GM20431 (cell line): ENCODE data around the gene RAB35.
"Not testable (repeated sequence)": the region's sequence is repeated elsewhere in the genome, so short reads cannot be mapped to it uniquely, and the experiment has no call there.

Experiments used
- in situ Hi-C: fragments of 300-500 bp; cut with MseI, MboI; formaldehyde crosslinking; loops from one replicate; pipeline ENCODE4 v1.15.0; 2020; ENCODE audit warnings: low sequenced_read_pairs; ENCODE audit not compliant: unreplicated experiment

Gene RAB35

DNA sequence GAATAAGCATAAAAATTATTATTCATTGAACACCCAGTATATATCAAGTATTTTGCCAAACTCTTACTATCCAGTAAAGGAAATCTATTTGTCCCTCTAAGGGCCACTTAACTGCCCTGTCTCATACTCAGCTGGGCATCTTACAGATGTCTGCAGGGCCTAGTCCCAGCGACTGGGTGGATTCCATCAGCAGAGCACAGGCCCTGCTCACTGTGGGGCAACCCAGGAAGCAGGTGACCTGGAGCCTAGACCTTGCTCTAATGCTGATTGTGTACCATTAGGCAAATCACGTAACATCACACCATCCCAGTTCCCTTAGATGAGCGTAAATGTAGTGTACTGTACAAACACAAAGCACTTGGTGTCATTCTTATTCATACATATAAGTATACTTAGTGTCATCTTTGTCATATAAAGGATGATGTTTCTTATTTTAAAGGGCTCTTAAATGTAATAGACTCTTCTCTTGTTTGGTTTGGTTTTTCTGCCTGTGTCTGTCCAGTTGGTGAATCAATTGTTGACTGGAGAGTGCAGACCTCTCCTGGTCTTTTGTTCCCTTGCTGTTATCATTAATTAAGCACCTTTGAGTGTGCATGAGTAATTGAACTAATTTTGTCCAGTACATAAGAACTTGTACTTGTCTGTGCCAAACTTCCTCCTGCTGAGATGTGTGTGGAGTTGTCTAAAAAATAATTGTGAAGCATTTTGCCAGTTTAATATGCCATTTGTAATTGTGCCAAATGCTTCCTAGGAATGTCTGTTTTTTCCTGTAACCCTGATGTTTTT is 49.3 kb downstream of the RAB35 start:
- in situ Hi-C loops, result no loop called here

DNA sequence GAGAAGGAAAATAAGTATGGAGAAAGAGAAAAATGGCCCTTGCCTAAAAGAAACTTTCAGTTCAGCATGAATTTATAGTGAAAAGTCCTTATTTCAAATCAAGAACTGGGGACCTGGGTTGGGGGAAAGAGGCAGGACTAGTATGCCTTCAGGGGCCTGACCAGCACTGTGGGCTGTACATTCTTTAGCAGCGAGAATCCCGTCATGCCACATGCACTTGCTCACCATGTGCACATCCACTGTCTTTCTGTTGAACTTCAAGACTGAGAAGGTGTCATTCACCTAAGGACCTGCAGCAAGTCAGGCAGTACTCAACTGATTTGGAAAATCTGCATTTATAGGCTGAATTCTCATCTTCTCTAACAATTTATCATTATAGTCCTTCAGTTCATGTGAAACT is 50.2 kb downstream of the RAB35 start:
- in situ Hi-C loops, result no loop called here

DNA sequence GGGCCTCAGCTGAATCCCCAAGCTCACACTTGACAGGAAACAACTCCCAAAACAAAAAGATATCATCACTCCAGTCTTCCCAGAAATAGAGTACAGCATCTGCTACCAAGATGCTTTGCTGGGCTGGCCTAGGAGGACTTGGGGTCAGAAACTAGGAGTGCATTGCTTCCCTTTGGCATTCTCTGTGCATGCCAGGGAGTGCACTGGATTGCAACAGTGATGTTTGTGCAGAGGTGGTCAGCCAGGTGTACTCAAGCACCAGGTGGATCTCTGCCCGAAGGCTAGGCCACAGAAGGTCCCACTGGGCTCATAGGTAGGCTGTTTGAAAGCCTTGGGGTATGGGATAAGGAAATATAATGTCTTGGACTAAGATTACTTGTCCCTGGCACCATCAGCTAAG is 51.1 kb downstream of the RAB35 start:
- in situ Hi-C loops, result no loop called here

DNA sequence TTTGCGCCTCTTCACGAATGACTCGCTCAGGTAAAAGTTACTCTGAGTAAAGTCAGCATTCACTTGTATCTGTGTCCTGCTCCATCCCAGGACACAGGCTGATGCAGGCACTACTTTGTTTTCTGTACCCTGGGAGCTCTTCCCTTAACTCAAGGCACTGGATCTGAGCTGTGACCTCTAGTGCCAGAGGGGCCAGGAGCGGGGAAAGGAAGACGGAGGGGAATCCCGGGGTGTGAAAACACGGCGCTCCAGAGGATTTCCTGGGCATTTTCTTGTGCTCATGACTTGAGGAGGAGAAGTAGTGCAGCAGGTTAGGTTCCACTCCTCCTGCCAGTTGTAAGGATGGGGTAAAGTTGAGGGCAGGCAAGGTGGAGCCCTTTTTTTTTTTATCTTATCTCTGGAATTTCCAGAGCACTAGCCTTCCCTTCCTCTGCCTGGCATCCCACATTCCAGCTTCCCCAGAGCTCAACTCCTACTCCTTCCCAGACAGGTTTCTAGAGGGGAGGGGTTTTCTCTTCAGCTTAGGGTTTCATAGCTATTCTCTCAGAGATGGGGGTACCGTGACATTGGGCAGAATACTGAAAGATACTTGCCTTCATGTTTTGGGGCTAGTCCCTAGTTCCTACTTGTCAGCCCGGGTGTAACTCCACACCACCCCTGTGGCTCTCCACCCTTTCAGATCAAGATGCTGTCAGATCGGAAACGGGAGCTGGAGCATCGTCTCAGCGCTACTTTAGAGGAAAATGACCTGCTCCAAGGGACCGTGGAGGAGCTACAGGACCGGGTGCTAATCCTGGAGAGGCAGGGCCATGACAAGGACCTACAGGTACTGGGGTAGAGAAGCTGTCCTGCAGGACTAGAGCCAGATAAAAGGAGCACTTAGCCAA is 52.3 kb downstream of the RAB35 start:
- in situ Hi-C loops, result no loop called here

DNA sequence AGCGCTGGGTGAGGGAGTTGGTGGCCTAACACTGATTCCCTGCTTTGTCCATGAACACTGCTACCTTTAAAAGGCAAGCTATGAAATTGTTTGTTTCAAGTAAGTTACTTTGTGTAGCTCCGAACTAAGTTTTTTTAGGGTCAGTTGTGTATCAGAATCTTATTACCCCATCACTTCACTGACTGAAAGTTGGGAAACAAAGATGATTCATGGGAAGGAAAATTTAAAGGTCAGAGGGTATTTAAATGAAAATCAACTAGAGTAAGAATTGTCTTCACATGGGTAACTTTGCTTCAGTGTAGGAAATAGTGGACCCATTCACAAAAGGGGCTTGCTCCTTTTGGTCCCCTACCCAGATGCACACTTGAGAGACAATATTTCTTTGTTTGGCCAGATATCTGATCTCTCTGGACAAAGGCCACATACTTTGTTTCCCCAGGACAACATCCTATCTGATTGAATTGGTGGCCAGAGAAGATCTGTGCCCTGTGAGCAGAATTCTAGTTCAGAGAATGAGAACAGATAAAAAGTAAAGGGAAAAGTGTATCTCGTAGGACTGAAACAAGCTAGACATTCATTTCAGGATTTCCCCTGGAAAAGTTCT is 53.5 kb downstream of the RAB35 start:
- in situ Hi-C loops, result no loop called here

DNA sequence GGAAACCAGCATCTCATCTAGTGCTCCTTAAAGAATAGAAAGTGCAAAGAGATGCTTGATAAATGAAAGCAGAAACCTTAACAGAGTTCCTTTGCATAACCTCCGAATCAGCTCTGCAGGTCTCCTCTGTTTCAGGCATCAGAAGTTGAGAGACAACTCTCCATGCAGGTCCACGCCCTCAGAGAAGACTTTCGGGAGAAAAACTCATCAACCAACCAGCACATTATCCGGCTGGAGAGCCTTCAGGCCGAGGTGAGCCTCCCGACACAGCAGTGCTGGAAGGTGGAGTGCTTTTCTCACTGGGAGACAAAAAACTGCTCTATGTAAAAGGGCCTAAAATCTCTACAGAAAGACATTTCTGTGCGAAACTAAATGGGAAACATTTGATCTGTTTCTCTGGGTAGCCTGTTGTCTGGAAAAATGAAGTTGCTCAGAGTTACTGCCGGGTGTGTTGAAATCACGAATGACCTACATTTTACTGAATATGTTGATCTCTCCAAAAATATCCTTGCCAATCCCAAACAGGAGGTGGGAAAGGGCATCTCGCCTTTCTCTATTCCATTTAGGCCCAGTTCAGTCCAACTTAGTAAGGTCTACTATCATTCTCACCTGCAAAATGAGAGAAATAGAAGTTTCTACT is 54.9 kb downstream of the RAB35 start:
- in situ Hi-C loops, result no loop called here

DNA sequence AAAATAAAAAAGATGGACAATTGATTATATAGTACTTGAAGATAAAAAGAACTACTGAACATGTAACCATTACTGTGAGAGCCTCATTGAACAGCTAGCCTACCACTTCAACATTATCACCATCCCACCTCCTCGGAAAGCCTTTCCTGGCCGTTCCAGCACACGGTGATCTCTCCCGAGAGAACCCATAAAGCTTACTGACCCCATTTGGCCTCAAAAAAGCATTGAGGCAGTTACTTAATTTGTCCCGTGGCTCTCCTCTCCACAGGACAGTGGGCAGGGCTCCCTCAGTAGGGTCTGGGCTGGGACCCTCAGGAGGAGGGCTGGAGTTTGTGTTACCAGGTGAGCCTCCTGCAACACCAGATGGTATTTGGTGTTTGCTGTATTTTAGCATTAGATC is 55.8 kb downstream of the RAB35 start:
- in situ Hi-C loops, result no loop called here

DNA sequence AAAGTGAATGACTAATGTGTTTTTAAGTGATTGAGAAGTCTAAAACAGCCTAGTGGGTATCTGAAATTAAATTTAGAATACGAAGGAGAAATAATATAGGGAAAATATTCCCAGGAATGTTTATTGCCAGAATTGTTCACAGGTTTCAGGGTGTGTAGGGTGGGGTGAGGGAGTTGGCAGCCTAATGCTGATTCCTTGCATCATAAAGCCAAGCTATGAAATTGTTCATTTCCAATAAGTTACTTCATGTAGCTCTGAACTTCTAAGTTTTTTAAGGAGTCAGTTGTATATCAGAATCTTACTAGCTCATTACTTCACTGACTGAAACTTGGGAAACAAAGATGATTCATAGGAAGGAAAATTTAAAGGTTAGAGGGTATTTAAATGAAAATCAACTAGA is 56.4 kb downstream of the RAB35 start:
- in situ Hi-C loops, result no loop called here

DNA sequence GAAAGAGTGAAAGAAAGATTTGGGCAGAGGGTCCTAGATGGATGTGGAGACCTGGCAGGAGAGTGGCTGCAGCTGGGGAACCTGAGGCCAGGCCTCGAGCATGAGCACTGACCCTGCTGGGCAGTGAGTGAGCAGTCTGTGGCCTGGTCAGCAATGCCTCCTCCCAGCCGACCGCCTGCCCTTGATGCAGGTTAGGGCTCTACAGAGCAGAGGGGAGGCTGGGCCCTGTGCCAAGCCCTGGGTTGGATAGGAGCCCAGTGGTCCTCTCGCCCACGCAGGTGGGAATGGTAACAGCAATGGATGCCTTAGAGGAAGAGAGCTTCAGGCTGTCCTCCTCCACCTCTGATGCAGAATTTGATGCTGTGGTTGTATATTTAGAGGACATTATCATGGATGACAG is 59.8 kb downstream of the RAB35 start:
- in situ Hi-C loops, result no loop called here

DNA sequence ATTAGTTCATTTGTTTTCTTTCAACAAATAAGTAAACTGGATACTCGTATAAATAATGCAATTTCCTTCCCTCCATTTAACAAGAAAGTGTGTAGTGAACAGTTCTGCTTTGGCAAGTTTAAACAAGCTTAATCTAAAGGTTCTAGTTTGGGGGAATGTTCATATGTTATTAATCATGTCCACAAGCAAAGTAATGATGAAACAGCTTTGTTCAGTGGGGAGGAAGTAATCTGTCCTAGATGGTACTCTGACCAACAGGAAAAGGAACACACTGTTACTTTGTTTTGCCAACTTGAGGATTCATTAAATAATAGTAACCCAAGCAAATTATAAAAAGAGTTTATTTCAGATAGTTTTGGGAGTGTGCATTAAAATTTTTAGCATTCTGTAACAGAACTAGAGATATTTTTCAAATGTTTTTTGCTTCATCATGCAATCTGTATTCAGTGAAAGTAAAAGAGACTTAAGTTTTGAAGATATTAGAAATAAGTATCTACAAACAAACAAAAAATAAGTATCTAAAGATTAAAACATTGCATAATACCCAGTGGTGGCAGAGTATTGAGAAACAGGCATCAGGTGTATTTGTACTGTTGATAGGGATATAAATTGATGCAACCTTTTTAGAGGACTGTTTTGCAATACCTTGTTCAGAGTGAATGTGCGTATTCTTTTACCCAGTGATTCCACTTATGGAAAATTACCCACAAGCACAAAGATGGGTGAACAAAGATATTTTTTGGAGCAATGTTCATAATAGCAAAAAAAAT is 61.1 kb downstream of the RAB35 start:
- in situ Hi-C loops, result no loop called here

DNA sequence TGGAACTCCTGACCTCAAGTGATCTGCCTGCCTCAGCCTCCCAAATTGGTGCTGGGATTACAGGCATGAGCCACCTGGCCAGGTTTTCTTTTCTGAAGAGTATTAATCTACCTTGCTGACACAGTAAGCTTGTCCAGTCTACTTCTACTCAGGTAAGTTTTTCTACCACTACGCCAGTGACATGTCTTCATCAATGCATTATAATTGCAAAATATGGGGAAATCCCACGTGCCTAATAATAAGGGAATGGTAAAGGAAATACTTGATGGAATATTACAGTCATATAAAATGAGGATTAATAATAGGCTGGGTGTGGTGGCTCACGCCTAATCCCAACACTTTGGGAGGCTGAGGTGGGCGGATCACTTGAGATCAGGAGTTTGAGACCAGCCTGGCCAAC is 62.3 kb downstream of the RAB35 start:
- in situ Hi-C loops, result no loop called here

DNA sequence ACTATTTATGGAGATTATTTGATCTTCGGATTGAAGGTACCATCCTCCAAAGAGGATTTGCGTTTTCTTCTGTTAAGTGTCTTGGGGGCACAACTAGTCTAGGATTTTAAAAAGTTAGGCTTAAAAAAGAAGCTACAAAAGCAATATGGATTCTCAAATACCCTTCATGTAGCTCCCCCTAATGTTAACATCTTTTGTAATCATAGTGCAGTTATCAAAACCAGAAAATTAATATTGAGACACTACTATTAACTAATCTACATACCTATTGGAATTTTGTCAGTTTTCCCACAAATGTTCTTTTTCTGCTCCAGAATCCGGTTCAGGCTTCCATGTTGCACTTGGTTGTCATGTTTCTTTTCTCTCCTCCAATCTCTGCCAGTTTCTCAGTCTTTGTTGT is 65.0 kb downstream of the RAB35 start:
- in situ Hi-C loops, result no loop called here

DNA sequence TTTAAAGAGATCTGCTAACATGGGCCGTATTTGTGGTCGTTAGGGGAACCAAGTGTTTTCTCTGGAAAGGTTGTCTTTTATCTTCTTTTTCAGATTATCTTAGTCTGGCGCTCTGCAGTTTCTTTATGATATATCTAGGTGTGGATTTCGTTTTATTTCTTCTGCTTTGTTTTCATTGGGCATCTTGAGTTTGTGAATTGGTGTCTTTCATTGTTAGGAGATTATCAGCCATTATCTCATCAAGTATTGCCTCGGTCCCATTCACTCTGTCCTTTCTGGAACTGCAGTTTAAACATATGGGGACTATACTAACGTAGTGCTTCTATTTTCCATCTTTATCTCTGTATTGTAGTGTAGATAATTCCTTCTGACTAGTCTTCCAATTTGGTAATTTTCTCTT is 67.1 kb downstream of the RAB35 start:
- in situ Hi-C loops, result no loop called here

DNA sequence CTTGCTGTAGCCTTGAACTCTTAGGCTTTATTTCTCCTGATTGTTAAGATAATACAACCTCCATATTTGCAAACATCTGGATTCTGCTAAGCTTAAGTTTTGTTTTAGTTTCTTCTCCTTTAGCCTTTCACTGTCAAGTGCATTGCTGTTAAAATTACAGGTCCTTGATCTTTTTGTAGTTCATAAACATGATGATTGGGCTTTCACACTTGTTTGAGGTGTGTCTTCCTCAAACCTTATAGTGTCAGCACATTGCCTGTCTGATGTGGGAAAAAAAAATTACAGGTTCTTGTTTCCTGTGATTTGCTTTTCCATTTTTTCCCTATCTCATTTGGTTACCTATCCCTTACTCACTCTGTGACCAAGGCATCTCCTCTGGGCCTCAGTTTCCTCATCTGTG is 68.3 kb downstream of the RAB35 start:
- in situ Hi-C loops, result no loop called here

DNA sequence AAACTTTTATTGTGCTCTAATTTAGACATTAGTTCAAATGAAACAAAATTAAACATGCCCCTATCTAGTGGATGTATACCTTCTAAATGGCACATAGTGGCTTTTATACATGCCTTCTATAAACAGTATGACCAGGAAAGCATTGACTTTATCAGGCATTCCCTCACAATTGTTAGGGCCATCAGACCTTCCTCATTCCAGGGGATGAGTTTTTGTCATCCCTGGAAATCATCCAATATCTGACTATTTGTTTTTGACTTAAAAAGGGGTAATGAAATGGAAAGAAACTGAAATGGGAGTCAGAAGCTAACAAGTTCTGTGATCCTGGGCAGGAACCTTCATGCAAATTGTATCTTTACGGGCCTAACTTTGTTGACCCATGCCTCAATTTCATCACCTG is 69.5 kb downstream of the RAB35 start:
- in situ Hi-C loops, result no loop called here

DNA sequence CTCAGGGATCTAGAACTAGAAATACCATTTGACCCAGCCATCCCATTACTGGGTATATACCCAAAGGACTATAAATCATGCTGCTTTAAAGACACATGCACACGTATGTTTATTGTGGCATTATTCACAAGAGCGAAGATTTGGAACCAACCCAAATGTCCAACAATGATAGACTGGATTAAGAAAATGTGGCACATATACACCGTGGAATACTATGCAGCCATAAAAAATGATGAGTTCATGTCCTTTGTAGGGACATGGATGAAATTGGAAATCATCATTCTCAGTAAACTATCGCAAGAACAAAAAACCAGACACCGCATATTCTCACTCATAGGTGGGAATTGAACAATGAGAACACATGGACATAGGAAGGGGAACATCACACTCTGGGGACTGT is 71.2 kb downstream of the RAB35 start:
- in situ Hi-C loops, result not testable (repeated sequence)
